H9 (cell line): Measurements from ENCODE around the gene EMP3. TPM values are rescaled to one million over a fixed set of nuclear protein-coding genes. Genes with fewer than 3 reads are reported as not detected.

ENCODE experiments used
- DNase-seq: peaks from one replicate; pipeline ENCODE4 v3.0.0-alpha.2; 2017
- H2AFZ ChIP-seq: one replicate; pipeline ENCODE4 v1.6.1; 2013; ENCODE audit warnings: mild to moderate bottlenecking, low read length, control low read depth, moderate library complexity
- H2AK5ac ChIP-seq: 2 replicates; pipeline ENCODE4 v1.6.1; 2013; ENCODE audit warnings: low read length, control low read depth, mixed read lengths; ENCODE audit not compliant: insufficient read length
- H2BK120ac ChIP-seq: one replicate; pipeline ENCODE4 v1.6.1; 2013; ENCODE audit warnings: low read depth, mild to moderate bottlenecking, low read length, control low read depth, inconsistent platforms; ENCODE audit not compliant: poor library complexity, severe bottlenecking
- H2BK12ac ChIP-seq: 2 replicates; pipeline ENCODE4 v1.6.1; 2013; ENCODE audit warnings: low read length, control low read depth, mixed read lengths, low read depth; ENCODE audit not compliant: insufficient read length
- H2BK15ac ChIP-seq: 2 replicates; pipeline ENCODE4 v1.6.1; 2013; ENCODE audit warnings: low read depth, low read length, control low read depth
- H2BK20ac ChIP-seq: one replicate; pipeline ENCODE4 v1.6.1; 2013; ENCODE audit warnings: low read depth, mild to moderate bottlenecking, low read length, control low read depth, inconsistent platforms; ENCODE audit not compliant: poor library complexity, severe bottlenecking
- H2BK5ac ChIP-seq: 2 replicates; pipeline ENCODE4 v1.6.1; 2013; ENCODE audit warnings: low read length, control low read depth, mixed read lengths; ENCODE audit not compliant: insufficient read length
- H3K14ac ChIP-seq: 2 replicates; pipeline ENCODE4 v1.6.1; 2013; ENCODE audit warnings: low read length, control low read depth; ENCODE audit not compliant: insufficient read depth
- H3K18ac ChIP-seq: 2 replicates; pipeline ENCODE4 v1.6.1; 2013; ENCODE audit warnings: low read depth, mild to moderate bottlenecking, mixed read lengths, low read length, control low read depth; ENCODE audit not compliant: insufficient read length
- H3K23ac ChIP-seq: 2 replicates; pipeline ENCODE4 v1.6.1; 2013; ENCODE audit warnings: low read length, control low read depth, mixed read lengths, low read depth; ENCODE audit not compliant: insufficient read length
- H3K23me2 ChIP-seq: 2 replicates; pipeline ENCODE4 v1.6.1; 2013; ENCODE audit warnings: low read depth, mild to moderate bottlenecking, mixed read lengths, low read length, control low read depth; ENCODE audit not compliant: insufficient read length, poor library complexity, severe bottlenecking
- H3K27ac ChIP-seq: 2 replicates; pipeline ENCODE4 v1.5.1; 2013; ENCODE audit warnings: low read length, control low read depth, mixed read lengths, low read depth; ENCODE audit not compliant: insufficient read length
- H3K27me3 ChIP-seq: 2 replicates; pipeline ENCODE4 v1.6.1; 2013; ENCODE audit warnings: low read length, control low read depth, inconsistent platforms; ENCODE audit not compliant: insufficient read depth
- H3K4ac ChIP-seq: 2 replicates; pipeline ENCODE4 v1.6.1; 2013; ENCODE audit warnings: low read depth, mild to moderate bottlenecking, control low read depth, inconsistent platforms, low read length, moderate library complexity
- H3K4me1 ChIP-seq: 2 replicates; pipeline ENCODE4 v1.6.1; 2013; ENCODE audit warnings: low read length, control low read depth, inconsistent platforms; ENCODE audit not compliant: insufficient read depth
- H3K4me2 ChIP-seq: 2 replicates; pipeline ENCODE4 v1.6.1; 2013; ENCODE audit warnings: low read length, control low read depth, mixed read lengths; ENCODE audit not compliant: insufficient read length, insufficient read depth
- H3K56ac ChIP-seq: 2 replicates; pipeline ENCODE4 v1.6.1; 2013; ENCODE audit warnings: low read depth, mild to moderate bottlenecking, mixed read lengths, low read length, control low read depth; ENCODE audit not compliant: insufficient read length
- H3K79me1 ChIP-seq: 2 replicates; pipeline ENCODE4 v1.6.1; 2013; ENCODE audit warnings: low read depth, mild to moderate bottlenecking, moderate library complexity, low read length, control low read depth, inconsistent platforms; ENCODE audit not compliant: insufficient read depth, poor library complexity, severe bottlenecking
- H3K79me2 ChIP-seq: 2 replicates; pipeline ENCODE4 v1.6.1; 2013; ENCODE audit warnings: low read length, control low read depth, inconsistent platforms; ENCODE audit not compliant: insufficient read depth
- H3K9ac ChIP-seq: 2 replicates; pipeline ENCODE4 v1.6.1; 2013; ENCODE audit warnings: low read length, control low read depth, mixed read lengths; ENCODE audit not compliant: insufficient read length; ENCODE audit errors: extremely low read depth
- H3K9me3 ChIP-seq: one replicate; pipeline ENCODE4 v1.6.1; 2013; ENCODE audit warnings: low read depth, low read length, inconsistent platforms; ENCODE audit not compliant: control insufficient read depth
- H3T11ph ChIP-seq: one replicate; pipeline ENCODE4 v1.6.1; 2013; ENCODE audit warnings: mild to moderate bottlenecking, low read length, control low read depth, inconsistent platforms
- H4K20me1 ChIP-seq: one replicate; pipeline ENCODE4 v1.6.1; 2013; ENCODE audit not compliant: control insufficient read depth, insufficient read length, insufficient read depth
- H4K5ac ChIP-seq: 2 replicates; pipeline ENCODE4 v1.6.1; 2013; ENCODE audit warnings: low read depth, mild to moderate bottlenecking, mixed read lengths, low read length, control low read depth; ENCODE audit not compliant: insufficient read length
- H4K8ac ChIP-seq: replicated peaks from 2 replicates; pipeline ENCODE4 v1.6.1; 2013; ENCODE audit warnings: low read length, control low read depth, mixed read lengths, low read depth; ENCODE audit not compliant: insufficient read length
- H4K91ac ChIP-seq: 2 replicates; pipeline ENCODE4 v1.6.1; 2013; ENCODE audit warnings: low read depth, mild to moderate bottlenecking, moderate library complexity, mixed read lengths, low read length, control low read depth; ENCODE audit not compliant: insufficient read length
- H3K27ac Mint-ChIP-seq, 3 experiments: 2 replicates in 2 of 3; 3 replicates in 1 of 3; pipeline ENCODE4 v1.8.0; 2020 to 2021; ENCODE audit warnings: mixed read lengths in 3 of 3, mild to moderate bottlenecking in 1 of 3, moderate library complexity in 1 of 3
- H3K27me3 Mint-ChIP-seq: 2 replicates; pipeline ENCODE4 v1.8.0; 2021; ENCODE audit warnings: low read depth, mild to moderate bottlenecking, moderate library complexity, mixed read lengths
- H3K36me3 Mint-ChIP-seq, 3 experiments: 2 replicates in 2 of 3; 3 replicates in 1 of 3; pipeline ENCODE4 v1.8.0; 2020 to 2021; ENCODE audit warnings: low read depth in 3 of 3, mixed read lengths in 3 of 3; ENCODE audit not compliant: insufficient read depth in 1 of 3
- H3K4me1 Mint-ChIP-seq, 2 experiments: 2 replicates each; pipeline ENCODE4 v1.8.0; 2020; ENCODE audit warnings: mixed read lengths in 2 of 2
- H3K4me3 Mint-ChIP-seq, 2 experiments: 2 replicates in 1 of 2; 3 replicates in 1 of 2; pipeline ENCODE4 v1.8.0; 2020 to 2021; ENCODE audit warnings: mild to moderate bottlenecking in 2 of 2, mixed read lengths in 2 of 2, moderate library complexity in 1 of 2
- H3K9me3 Mint-ChIP-seq, 2 experiments: 2 replicates in 1 of 2; 3 replicates in 1 of 2; pipeline ENCODE4 v1.8.0; 2020; ENCODE audit warnings: mild to moderate bottlenecking in 2 of 2, mixed read lengths in 2 of 2, moderate library complexity in 1 of 2
- CTCF ChIP-seq: fragments of 200-600 bp; sonication (generic); conservative IDR thresholded peaks from 3 replicates; pipeline ENCODE4 v1.8.0; 2021; ENCODE audit warnings: antibody characterized with exemption, mild to moderate bottlenecking
- WGBS: extraction: QIAGEN DNeasy Blood & Tissue Kit; methylation state at CpG from one replicate; pipeline ENCODE4 v1.1.7; 2013; ENCODE audit warnings: missing lambda C conversion rate, low lambda C conversion rate, mixed read lengths; ENCODE audit not compliant: insufficient read length; ENCODE audit errors: extremely low coverage; 5-methylcytosine and 5-hydroxymethylcytosine counted together
- total RNA-seq: library from RNA; stranded (reverse); gene quantifications from 2 replicates; pipeline ENCODE4 v1.2.1, GENCODE V29; 2021

The EMP3 gene
- total RNA-seq, 1 experiment from 2014 or later: 9.6 TPM

- H3K9me3 Mint-ChIP-seq: no peaks in the 10 kb centered on the region
- peak within 1 kb of the TSS; percentile 27; the same call in 1 of the 2 replicates for H2BK15ac ChIP-seq
Observed at GRCh38 chr19:48363810-48364597, 38.7 kb downstream of the EMP3 start, which contains the start of the genes SYNGR4 and TMEM143. TSS of gene SYNGR4 (plus strand) at chr19:48364367. CDS start at chr19:48365843, 1,476 bp downstream. TSS of gene TMEM143 (minus strand) at chr19:48363940. CDS start at chr19:48363920, 20 bp downstream.

More at GRCh38 chr19:48363810-48364597, 38.7 kb downstream of the EMP3 start, which contains the start of the genes SYNGR4 and TMEM143:
- DNase-seq: peak; percentile 99
- Histone ChIP-seq H3T11ph (no peak within 1 kb of the TSS), H3K9ac (peak within 1 kb of the TSS; percentile 79), H3K79me1 (no peaks in the 10 kb centered on the region), H3K4me2 (peak within 1 kb of the TSS; percentile 82), H3K18ac (peak within 1 kb of the TSS; percentile 65), H3K23me2 (peaks cover 5% of the 10 kb centered on the region), H4K91ac (peak within 1 kb of the TSS; percentile 56), H2BK5ac (no peak within 1 kb of the TSS), H2AK5ac (no peak within 1 kb of the TSS), H3K27ac (peak within 1 kb of the TSS; percentile 12), H4K5ac (no peak within 1 kb of the TSS), H3K4ac (no peak within 1 kb of the TSS), H3K79me2 (no peaks in the 10 kb centered on the region), H2BK20ac (no peak within 1 kb of the TSS), H3K27me3 (no peaks in the 10 kb centered on the region; the same call in 1 of the 2 replicates), H3K23ac (no peak within 1 kb of the TSS), H2AFZ (no peak within 1 kb of the TSS), H3K9me3 (no peaks in the 10 kb centered on the region), H3K4me1 (no peaks in the 10 kb centered on the region; the same call in 1 of the 2 replicates), H3K14ac (peak within 1 kb of the TSS; percentile 74), H4K20me1 (no peaks in the 10 kb centered on the region), H2BK120ac (no peak within 1 kb of the TSS), H3K56ac (no peak within 1 kb of the TSS), H4K8ac (no peak within 1 kb of the TSS), H2BK12ac (no peak within 1 kb of the TSS)
- H3K36me3 Mint-ChIP-seq: peaks cover 2 to 12% (median 7%) of the 10 kb centered on the region in 3 experiments; a peak in 5 of 7 replicates
- H3K27me3 Mint-ChIP-seq: peaks cover 12% of the 10 kb centered on the region
- no CpG with 5 or more reads among the region's 59 CpGs for WGBS
- peak within 1 kb of the TSS; percentile 94 to 97 (median 97) for H3K27ac Mint-ChIP-seq
- TF ChIP-seq CTCF: no peak
- peaks cover 2 to 10% of the 10 kb centered on the region in 2 experiments; a peak in 2 of 4 replicates for H3K4me1 Mint-ChIP-seq
- peak within 1 kb of the TSS; percentile 77 to 85 for H3K4me3 Mint-ChIP-seq
